Hematopoietic multipotent progenitor cell treated with erythropoietin and hydrocortisone succinate and interleukin-3 and kit ligand, for 15 days (in vitro differentiated cells): Measurements from ENCODE around the gene KLK3.
A peak's percentile ranks its signal among the peaks of the same experiment; 100 is the strongest.
"Not testable (repeated sequence)": the region's sequence is repeated elsewhere in the genome, so short reads cannot be mapped to it uniquely, and the experiment has no call there.

ENCODE experiments used
- DNase-seq: peaks from one replicate; pipeline ENCODE4 v3.0.0-alpha.2; 2015; ENCODE audit warnings: low spot score

Gene KLK3

DNA sequence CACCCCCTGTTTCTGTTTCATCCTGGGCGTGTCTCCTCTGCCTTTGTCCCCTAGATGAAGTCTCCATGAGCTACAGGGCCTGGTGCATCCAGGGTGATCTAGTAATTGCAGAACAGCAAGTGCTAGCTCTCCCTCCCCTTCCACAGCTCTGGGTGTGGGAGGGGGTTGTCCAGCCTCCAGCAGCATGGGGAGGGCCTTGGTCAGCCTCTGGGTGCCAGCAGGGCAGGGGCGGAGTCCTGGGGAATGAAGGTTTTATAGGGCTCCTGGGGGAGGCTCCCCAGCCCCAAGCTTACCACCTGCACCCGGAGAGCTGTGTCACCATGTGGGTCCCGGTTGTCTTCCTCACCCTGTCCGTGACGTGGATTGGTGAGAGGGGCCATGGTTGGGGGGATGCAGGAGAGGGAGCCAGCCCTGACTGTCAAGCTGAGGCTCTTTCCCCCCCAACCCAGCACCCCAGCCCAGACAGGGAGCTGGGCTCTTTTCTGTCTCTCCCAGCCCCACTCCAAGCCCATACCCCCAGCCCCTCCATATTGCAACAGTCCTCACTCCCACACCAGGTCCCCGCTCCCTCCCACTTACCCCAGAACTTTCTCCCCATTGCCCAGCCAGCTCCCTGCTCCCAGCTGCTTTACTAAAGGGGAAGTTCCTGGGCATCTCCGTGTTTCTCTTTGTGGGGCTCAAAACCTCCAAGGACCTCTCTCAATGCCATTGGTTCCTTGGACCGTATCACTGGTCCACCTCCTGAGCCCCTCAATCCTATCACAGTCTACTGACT, at the start of gene KLK3:
Gene KLK3, plus strand, starts transcription at position 280 of the 775 bp plus-strand sequence. Its CDS starts 41 bp downstream, at position 321.
- DNase-seq, result no peak

DNA sequence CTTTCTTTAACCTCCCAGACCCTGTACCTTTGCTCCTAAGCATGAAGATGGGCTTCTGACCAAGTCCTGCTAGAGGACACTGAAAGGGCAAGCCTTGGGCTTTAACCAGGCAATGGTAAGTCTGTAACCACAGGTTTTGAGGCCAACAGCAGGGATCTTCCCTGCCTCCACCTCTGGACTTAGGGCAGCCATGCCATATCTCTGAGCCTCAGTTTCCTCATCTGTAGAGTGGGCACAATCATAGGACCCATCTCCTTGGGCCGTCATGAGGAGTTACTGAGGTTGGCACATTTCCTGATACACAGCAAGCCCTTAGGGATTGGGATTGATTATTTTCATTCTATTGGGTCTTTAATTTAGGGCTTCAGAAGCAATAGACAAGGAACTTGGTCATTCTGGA, 45.9 kb upstream of the KLK3 start:
- no peak for DNase-seq

DNA sequence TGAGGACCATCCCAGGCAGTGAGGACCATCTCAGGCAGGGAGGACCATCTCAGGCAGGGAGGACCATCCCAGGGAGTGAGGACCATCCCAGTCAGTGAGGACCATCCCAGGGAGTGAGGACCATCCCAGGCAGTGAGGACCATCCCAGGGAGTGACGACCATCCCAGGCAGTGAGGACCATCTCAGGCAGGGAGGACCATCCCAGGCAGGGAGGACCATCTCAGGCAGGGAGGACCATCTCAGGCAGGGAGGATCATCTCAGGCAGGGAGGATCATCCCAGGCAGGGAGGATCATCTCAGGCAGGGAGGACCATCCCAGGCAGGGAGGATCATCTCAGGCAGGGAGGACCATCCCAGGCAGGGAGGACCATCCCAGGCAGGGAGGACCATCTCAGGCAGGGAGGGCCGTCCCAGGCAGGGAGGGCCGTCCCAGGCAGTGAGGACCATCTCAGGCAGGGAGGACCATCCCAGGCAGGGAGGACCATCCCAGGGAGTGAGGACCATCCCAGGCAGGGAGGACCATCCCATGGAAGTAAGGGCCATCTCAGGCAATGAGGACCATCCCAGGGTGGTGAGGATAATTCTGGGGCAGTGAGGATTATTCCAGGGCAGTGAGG, 43.0 kb upstream of the KLK3 start:
- not testable (repeated sequence) for DNase-seq

DNA sequence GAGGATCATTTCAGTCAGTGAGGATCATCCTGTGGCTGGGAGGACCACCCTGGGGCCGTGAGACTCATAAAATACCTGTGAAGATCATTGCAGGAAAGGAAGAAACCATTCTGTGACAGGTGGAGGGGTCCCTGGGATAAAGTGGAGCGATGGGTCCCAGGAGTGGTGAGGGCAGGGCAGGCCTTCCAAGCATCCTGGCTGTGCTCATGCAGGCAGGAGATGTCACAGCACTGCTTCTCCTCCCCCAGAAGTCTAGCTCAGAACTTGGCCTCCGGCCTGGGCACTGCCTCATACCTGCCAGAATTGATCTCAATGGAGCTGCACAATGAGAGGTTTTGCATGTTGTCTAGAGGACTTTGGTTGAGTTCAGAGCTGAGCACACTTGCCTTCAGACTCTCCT, 42.2 kb upstream of the KLK3 start:
- no peak for DNase-seq

DNA sequence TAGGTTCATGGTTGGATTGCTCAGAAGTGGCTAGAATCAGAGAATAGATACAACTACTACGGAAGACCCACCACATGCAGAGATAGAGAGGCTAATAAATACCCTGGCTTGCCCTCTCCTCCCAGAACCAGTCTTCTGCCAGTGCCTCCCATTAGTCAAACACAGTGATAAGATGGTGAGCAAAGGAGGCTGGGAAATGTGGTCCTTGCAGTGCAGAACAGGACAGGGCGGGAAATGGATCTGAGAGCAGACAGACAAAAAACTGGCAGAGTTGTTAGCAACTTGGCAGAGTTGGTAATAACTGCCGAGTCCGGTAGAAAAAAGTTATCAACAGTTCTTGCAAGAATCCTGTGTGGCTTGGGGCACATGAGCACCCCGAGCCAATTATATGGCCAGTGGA, 39.8 kb upstream of the KLK3 start:
- DNase-seq, result no peak

DNA sequence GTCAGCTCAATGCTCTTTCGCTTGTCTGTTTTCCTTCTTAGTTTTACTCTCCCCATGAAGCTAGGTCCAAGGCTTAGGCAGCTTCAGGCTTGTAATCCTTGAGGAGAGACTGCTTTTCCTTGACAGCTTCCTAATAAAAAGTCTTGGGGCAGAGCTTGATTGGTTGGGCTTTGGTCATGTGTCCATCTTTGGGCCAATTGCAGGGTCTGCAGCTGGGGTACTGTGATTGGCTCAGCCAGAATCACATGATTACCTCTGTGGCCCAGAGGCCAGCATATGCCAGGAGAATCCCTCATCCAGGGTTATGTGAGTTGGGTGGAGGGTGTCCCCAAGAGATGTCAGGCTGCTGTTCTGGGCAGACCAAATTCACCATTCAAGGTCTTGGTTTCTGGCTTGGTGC, 39.3 kb upstream of the KLK3 start:
- DNase-seq, result no peak

DNA sequence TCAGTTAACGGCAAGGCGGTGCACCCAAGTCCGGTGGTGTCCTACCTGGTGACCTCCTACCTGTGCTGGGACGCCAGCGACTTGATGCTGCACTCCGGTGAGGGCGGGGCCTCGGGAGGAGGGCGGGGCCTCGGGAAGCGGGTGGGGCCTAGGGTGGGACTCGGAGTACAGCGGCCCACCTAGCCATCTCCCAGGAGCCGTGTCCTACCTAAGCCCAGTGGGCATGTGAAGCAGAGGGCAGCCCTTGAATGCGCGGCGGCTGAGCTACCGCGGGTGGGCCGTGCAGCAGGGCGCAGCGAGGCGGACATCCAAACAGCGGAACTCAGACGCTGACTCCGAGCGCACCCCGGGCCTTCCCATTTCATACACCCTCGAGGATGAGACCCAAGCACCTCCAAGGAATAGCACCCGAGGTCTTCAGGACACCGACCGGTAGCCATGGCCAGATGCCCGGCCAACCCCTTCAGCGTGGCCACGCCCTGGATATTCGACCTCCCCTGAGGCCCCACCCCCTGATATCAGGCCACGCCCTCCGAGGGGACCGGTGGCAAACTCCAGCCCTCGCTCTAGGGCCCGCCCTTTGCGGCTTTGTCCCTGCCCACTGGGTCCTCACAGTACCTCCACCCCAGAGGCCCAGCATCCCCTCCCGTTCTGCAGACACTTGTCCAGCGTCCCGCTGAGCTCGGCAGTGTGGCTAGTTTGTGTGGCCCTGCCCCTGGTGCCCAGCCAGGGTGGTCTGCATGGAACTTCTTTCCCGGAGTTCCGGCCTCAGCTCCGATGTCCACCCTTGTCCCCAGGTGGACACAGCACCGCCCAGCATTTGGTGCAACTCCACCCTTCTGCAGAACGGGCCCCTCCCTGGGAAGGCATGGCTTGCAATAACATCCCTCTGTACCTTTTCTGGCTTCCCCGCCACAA, 36.5 kb upstream of the KLK3 start:
- DNase-seq, result peak; percentile 54

DNA sequence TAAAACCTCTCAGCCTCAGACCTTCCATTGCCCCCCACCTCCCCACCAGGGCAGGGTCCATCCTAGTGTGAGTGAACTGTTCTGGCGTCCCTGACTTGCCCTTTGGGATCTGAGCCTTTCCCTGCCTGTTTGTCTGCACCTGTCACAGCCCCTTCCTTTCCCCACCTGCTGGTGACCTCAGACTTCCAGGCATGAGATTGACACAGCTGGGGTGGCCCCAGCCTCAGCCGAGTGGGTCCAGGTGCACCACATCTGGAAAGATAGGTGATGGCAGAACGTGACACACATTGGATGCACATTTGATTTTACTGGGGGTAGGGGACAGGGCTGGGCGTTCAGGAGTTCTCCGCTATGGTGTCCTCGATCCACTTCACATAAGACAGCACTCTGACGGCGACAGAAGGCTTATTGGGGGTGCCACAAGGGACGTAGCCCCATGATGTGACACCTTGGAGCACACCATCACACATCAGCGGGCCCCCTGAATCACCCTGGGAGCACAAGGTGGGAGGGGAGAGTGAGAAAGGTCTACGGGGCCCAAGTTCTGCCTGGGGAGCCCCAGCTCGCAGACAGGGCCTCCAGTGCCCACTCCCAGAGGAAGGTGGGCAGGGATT, 35.7 kb upstream of the KLK3 start:
- no peak for DNase-seq

DNA sequence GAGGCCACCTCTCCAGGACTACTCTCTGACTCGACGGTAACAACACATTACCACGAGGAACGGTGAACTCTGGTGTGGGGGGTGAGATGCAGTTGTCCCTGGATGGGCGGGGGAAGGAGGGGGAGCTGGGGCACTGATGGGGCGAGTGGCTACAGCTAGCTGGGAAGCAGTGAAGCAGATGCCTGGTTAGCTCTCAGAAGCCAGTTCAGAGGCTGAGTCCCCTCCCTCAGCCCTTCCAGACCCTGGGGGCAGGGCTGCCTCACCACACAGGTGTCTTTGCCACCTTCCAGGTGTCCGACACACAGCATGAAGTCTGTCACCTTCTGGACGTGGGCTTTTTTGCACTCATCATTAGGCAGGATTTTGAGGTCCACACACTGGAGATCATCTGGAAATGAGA, 35.1 kb upstream of the KLK3 start:
- no peak for DNase-seq

DNA sequence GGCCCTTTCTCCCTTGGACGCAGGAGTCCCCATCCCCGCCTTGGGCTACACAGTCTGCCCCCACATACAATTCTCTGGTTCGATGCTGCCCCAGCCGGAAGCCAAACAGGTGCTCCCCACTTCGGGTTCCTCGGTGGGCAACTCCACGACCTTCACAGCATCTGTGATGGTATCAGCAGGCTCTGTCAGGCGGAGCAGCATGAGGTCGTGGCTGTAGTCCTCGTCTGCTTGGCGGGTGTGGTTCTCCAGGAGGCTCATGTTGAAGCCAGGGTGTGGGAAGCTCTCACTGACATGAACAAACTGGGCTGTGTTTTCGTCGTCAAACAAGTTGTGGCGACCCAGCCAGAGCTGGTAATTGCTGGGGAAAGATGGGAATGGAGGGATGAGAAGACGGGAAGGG, 34.6 kb upstream of the KLK3 start:
- DNase-seq, result no peak

DNA sequence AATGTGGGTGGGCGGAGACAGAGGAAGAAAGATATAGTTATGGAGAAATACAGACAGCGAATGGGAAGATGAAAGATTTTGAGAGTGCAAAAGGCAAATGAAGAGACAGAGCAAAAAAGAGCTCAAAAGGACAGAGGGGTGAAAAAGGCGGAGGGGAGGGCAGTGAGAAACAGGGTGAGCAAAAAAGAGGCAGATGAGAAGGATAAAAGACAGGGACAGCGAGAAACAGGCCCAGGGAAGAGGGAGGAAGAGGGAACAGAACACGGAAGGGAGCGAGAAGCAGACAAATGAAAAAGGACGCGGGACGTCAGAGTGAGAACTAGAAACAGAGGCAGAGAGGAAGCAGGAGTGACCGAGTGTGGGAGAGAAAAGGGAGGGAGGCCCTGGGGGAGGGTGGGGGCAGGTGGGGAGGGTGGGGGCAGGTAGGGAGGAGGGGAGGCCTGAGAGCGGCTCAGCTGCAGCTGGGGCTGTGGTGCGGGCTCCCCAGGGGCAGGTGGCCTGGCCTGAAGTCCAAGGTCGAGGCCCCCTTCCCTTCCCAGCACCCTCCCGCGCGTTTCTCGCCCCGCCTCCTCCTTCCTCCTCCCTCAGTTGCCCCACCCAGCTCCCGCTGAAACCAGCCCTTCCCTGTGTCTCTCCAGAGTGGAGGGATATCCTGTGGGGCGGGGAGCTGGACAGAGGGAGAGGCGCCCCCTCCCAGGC, 34.0 kb upstream of the KLK3 start:
- no peak for DNase-seq

DNA sequence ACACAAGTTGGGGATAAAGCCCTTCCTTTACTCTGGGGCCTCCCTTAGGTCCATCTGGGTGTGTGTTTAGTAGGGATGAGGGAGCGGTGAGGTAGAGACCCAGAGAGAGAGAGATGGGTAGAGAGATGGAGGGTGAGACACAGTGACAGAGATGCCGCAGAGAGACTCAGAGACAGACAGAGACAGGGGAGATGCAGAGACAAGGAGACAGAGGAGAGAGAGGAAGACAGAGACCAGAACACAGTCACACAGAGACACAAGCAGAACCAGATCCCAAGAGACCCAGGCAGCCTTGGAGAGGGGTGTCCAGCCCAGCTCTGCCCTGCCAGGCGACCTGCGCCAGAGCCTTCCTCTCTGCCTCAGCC, 33.5 kb upstream of the KLK3 start:
- no peak for DNase-seq

DNA sequence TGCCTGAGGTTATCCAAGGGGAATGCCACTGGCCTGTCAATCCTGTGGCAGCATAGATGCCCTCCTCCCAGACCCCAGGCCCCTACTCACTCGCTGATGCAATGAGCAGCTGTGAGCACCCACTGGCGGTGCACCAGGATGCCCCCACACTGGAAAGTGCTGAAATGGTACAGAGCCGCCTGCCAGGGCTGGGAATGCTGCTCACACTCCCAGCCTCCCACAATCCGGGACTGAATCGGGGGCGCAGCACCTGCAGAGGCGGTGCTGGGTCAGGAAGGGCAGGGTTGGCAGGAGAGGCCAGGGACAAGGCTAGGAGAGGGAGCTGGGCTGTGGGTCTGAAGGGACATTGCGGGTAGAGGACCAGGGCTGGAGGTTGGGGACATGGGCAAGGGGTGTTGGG, 33.1 kb upstream of the KLK3 start:
- no peak for DNase-seq

DNA sequence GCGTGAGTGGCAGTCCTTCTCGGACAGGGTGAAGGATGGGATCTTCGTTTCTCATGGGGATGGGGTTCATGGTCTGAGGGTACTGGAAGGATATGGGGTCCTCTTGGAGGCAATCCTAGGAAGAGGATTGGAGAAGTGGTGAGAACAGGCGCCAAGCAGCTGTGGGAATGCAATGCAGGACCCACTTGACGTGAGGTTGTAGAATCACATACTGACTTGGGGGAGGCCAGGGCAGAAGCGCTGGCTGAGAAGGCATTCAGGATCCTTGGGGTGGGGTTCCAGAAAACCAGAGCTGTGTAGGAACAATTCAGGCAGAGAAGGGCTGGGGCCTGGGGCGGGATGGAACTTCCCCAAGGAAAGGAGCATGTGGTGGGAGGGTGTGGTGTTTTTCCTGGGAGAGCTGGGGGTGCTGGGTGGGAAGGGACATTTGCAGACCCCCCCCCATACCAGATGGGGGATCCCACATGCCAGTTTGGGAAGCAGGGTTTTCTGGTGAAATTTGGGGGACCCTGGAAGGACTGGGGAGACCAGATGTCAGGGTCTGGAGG, 32.0 kb upstream of the KLK3 start:
- DNase-seq, result no peak

DNA sequence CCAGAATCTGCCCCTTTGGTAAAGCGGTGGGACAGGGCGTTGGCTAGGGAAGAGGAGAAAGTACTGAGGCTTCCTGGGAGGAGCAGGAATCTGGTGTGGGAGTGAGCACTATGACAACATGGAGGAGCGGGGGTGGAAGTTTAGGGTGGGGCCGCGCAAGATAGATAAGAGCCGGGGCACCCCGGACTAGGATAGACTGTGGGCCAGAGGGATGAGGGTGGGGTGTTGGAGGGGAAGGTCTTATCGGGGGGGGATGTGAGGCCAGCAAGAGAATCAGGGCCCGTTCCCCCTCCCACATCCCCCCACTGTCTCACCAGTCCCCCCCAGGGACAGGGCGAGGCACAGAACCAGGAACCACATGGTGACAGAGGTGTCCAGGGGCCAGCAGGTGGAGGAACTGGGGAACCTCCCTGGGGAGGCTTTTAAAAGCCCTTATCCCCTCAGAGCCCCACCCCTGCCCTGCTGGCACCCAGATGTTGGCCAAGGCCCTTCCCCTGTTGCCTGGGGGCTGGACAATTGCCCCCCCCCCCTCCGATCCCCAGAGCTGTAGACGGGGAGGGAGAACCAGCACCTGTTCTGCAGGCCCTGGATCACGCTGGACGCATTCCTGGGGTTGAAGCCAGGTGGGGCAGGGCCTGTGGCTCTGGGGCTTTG, 31.2 kb upstream of the KLK3 start, which contains the start of gene KLK1:
Gene KLK1, minus strand, starts transcription at position 399 of the 654 bp plus-strand sequence. Its CDS starts 39 bp downstream, at position 360.
- DNase-seq, result no peak

DNA sequence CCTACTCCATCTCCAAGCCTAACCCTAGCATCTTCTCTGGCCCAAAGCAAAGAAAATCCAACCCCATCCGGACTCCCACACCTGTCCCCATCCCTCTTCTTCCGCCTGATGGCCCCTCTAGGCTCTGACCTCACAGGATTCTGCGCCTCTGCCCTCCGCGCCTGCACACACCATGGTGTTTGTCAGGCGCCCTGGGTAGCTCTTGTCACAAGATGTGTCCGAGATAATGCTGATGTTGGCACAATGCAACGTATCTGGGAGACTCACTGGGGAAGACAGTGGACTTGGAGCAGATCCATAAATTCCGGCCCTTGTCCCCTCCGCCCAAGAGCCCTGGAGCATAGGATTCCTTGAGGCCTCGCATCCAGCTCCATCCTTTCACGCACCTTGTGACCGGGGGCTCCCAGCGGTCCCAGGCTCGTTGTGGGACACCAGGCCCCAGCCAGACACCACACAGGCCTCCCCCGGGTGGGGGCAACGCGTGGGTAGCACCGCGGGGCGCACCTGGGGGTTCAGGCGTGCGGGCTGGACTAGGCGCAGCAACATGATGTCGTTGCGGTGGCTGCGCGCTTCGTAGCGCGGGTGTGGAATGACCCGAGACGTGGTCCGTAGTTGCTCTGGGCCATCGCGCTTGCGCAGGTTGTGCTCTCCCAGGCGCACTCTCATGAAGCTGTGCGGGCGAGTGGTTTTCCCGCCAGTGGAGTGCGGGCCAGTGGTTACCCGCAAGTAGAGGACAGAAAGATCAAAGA, 28.0 kb upstream of the KLK3 start:
- DNase-seq, result no peak

DNA sequence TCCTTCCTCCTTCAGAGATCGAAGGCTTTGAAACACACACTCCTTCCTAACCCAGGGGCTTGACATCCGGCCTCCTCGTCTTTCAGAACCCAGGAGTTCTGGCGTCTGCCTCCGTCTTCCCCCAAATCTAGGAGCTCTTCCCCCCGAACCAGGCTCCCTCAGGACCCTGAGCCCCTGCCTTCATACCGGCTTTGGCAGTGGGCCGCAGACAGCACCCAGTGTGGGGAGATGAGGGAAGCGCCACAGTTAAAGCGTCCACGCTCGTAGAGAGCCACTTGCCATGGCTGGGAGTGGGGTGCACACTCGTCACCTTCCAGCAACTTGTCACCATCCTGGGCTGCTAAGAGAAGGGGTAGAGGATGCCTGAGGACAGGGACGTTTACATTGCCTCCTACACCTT, 27.2 kb upstream of the KLK3 start:
- DNase-seq, result no peak

DNA sequence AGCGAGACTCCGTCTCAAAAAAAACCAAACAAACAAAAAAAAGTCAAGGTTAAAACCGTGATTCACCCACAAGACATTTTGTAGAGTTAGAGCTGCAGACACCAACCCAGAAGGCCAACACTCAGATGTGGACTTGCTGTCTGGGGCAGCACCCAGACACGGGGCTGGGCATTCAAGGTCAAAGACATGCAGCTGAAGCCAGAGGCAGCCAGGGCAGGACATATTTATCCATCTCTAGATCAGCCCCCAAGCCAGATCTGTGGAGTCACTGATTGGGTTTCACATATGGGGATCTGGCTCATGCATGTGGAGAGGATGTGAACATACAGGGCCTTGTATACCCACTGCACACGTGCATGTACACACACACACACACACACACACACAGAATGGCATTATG, 24.9 kb upstream of the KLK3 start:
- no peak for DNase-seq

DNA sequence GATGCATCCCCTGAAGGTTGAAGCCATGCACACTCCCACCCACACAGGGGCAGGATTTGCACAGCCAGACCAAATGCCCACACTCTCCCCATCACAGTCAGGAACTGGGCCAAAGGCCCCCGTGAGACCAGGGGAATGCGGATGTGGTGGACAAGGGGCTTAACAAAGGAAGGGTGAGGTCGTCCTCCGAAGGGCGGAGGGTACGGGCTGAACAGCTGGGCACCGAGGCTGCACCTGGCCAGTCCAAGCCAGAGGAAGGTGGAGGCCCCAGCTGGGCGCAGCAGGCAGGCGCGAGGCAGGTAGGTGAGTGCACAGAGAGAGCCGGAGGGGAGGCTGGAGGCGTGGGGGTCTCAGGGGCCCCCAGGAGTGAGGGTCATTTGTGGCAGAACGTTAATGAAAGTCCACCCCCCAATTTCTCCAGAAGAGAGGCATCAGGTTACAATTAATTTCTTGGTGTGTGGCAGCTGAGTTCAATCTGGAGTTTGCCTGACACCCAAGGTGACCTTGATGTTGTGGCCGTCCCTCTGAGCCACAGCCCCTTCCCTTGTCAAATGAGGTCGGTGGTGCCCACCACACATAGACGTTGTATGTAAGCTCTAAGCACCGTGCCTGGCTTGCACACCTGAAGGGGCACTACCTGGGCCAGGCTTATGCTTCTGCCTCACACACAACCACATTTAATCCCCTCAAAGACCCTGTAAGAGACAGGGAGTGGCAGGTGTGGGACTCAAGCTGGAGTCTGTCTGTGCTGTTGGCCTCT, 24.3 kb upstream of the KLK3 start:
- DNase-seq, result no peak
